ENCODE results near the gene DCLK1.

DNA sequence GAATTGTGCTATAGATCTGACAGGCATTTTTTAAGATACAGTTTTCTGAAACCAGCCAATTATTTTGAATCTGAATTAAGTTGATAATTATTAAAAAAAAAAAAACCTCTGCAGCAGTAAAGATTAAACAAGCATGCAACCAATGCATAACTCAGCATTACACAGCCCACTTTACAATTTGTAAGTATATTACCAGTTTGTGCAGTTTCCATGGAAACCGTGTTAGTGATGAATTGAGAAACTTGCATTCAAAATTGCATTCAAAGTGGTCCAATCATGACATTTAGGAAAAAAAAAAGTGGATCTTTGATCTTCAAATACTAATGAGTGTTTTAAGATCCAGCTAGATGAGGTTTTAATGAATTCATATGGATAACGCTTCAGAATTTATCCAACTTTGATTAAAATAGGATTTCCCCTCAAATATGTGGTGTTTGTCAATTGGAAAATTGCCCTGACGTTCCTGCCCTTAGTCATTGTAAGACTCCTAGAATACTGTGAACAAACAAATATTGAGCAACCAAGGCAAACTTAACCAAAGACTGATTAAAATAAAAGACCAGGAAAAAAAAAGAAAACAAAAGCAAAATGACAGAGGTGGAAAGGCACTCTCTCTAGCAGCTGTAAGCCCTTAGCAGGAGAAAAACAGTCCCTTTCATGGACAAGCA lies 339.9 kb downstream of the DCLK1 start:
- TF ChIP-seq POLR2A (IDR thresholded peaks at IDR 0.05): no peak
- TF ChIP-seq CTCF (IDR thresholded peaks at IDR 0.05): no peak
